K562 (cell line): Measurements from ENCODE around the gene NCF2. TPM values are rescaled to one million over a fixed set of nuclear protein-coding genes. Genes with fewer than 3 reads are reported as not detected.

Experiments used
- AFF4 ChIP-seq: sonication (generic); formaldehyde crosslinking; IDR thresholded peaks from 2 replicates; pipeline ENCODE4 v1.8.0; 2023; ENCODE audit warnings: mild to moderate bottlenecking, missing genetic modification reagents
- ARID3A ChIP-seq: IDR thresholded peaks from 2 replicates; pipeline ENCODE4 v1.6.1; 2012; ENCODE audit warnings: low read depth, low read length, improper control_type of control experiment, borderline replicate concordance
- BACH1 ChIP-seq: fragments of 200-800 bp; sonication (Bioruptor generic); IDR thresholded peaks from 2 replicates; pipeline ENCODE4 v1.6.1; 2016; ENCODE audit warnings: missing genetic modification characterization, missing compliant biosample characterization
- BRD9 ChIP-seq: fragments of 450-650 bp; IDR thresholded peaks from 2 replicates; pipeline ENCODE4 v1.6.1; 2018; ENCODE audit warnings: low read depth; ENCODE audit not compliant: partially characterized antibody
- ILF3 ChIP-seq: fragments of 450-650 bp; IDR thresholded peaks from 2 replicates; pipeline ENCODE4 v1.6.1; 2018; ENCODE audit warnings: antibody characterized with exemption, mild to moderate bottlenecking, moderate library complexity, borderline replicate concordance
- MNT ChIP-seq, 2 experiments: fragments of 450-650 bp; conservative IDR thresholded peaks; 2 replicates each; pipeline ENCODE4 v1.6.1; 2017; ENCODE audit warnings: mild to moderate bottlenecking in 2 of 2, moderate library complexity in 2 of 2
- MTA3 ChIP-seq: fragments of 450-650 bp; formaldehyde crosslinking; IDR thresholded peaks from 2 replicates; pipeline ENCODE4 v1.6.1; 2017; ENCODE audit warnings: mild to moderate bottlenecking, borderline replicate concordance
- MYC ChIP-seq, 2 experiments: fragments of 250-450 bp in 1 of 2; sonication (Bioruptor Pico) in 1 of 2; IDR thresholded peaks; 2 replicates each; pipeline versions ENCODE4 v1.5.1 to v1.6.1; 2012 to 2021; ENCODE audit warnings: low read depth in 2 of 2, borderline replicate concordance in 1 of 2, improper control_type of control experiment in 1 of 2, low read length in 1 of 2, mild to moderate bottlenecking in 1 of 2, moderate library complexity in 1 of 2
- NUFIP1 ChIP-seq: fragments of 450-650 bp; IDR thresholded peaks from 2 replicates; pipeline ENCODE4 v1.6.1; 2018; ENCODE audit not compliant: partially characterized antibody
- PKNOX1 ChIP-seq: fragments of 450-650 bp; IDR thresholded peaks from 2 replicates; pipeline ENCODE4 v1.6.1; 2016
- PTRF ChIP-seq: fragments of 450-650 bp; IDR thresholded peaks from 2 replicates; pipeline ENCODE4 v1.6.1; 2016; ENCODE audit warnings: mild to moderate bottlenecking, missing genetic modification characterization, missing compliant biosample characterization
- SAFB2 ChIP-seq: fragments of 200-400 bp; formaldehyde crosslinking; IDR thresholded peaks from 2 replicates; pipeline ENCODE4 v1.6.1; 2018; ENCODE audit warnings: borderline replicate concordance, low read length, low read depth, moderate library complexity; ENCODE audit not compliant: severe bottlenecking
- SNAPC5 ChIP-seq: fragments of 250-450 bp; sonication (Bioruptor Pico); IDR thresholded peaks from 2 replicates; pipeline ENCODE4 v1.8.0; 2021; ENCODE audit warnings: moderate library complexity, mild to moderate bottlenecking, inconsistent platforms
- SP2 ChIP-seq: IDR thresholded peaks from 2 replicates; pipeline ENCODE4 v1.6.1; 2011; ENCODE audit warnings: mild to moderate bottlenecking, low read depth, low read length, moderate library complexity; ENCODE audit not compliant: poor library complexity, severe bottlenecking; ENCODE audit errors: extremely low read depth
- TBL1XR1 ChIP-seq, 2 experiments: IDR thresholded peaks; 2 replicates each; pipeline ENCODE4 v1.6.1; 2012; ENCODE audit warnings: improper control_type of control experiment in 2 of 2, low read length in 2 of 2, mild to moderate bottlenecking in 1 of 2
- XRCC3 ChIP-seq: fragments of 450-650 bp; IDR thresholded peaks from 2 replicates; pipeline ENCODE4 v1.6.1; 2017; ENCODE audit warnings: mild to moderate bottlenecking, moderate library complexity
- ZFP36 ChIP-seq: fragments of 150-350 bp; IDR thresholded peaks from 2 replicates; pipeline ENCODE4 v1.6.1; 2018; ENCODE audit warnings: low read length, low read depth; ENCODE audit not compliant: partially characterized antibody
- polyA plus RNA-seq, 8 experiments: library from polyadenylated mRNA; depleted of rRNA in 4 of 8; stranded (reverse) in 5 of 8; unstranded in 3 of 8; fragments of >200 nt; fragmentation: Nextera tagmentation in 2 of 8; fragmentation: Illumina TruSeq in 1 of 8; extraction: Ambion mirVana in 2 of 8; extraction: Trizol in 1 of 8; gene quantifications; 2 replicates each; pipeline versions ENCODE4 v1.2.1 to v1.2.3, GENCODE V29; 2011 to 2014; ENCODE audit warnings: inconsistent platforms in 1 of 8, missing spikeins in 1 of 8
- total RNA-seq, 7 experiments: library from RNA; depleted of rRNA in 6 of 7; stranded (reverse); fragments of >200 nt in 6 of 7; fragmentation: Illumina TruSeq in 2 of 7; extraction: Trizol in 2 of 7; gene quantifications; 2 replicates each; pipeline versions ENCODE4 v1.2.1 to v1.2.3, GENCODE V29; 2011 to 2021; ENCODE audit warnings: low replicate concordance in 1 of 7

Gene NCF2
- total and polyA plus RNA-seq, 9 of the 15 experiments (the other 6 are each of a cell fraction or from before 2014, with no cell fraction given): 0.07 to 0.54 (median 0.16) TPM; not detected in 3

- TF ChIP-seq PTRF (tag): no peak
- TF ChIP-seq BRD9: peak; percentile 55
- TF ChIP-seq ILF3: 0 out of 2 replicates have a peak, but pooled peaks have one; percentile 33
- no peak for TF ChIP-seq AFF4 (CRISPR knock-in tag)
- no peak for TF ChIP-seq NUFIP1
- 0 out of 2 replicates have a peak, but pooled peaks have one; percentile 20 for TF ChIP-seq MYC (IDR thresholded peaks at IDR 0.05; ENCODE audit: low read depth, low read length)
- TF ChIP-seq MYC (CRISPR knock-in tag; IDR thresholded peaks at IDR 0.05; ENCODE audit: borderline replicate concordance, low read depth): no peak
- TF ChIP-seq XRCC3: no peak
- no peak for TF ChIP-seq SP2
- TF ChIP-seq SAFB2: no peak
- no peak for TF ChIP-seq SNAPC5 (CRISPR knock-in tag)
- TF ChIP-seq ARID3A: 0 out of 2 replicates have a peak, but pooled peaks have one; percentile 60
- TF ChIP-seq PKNOX1: peak; percentile 49
- no peak for TF ChIP-seq TBL1XR1 (IDR thresholded peaks at IDR 0.05; ENCODE audit: low read length in 2 of 2)
- peak; percentile 36; the same call in 1 of the 2 replicates for TF ChIP-seq MTA3
- peak; percentile 56 for TF ChIP-seq ZFP36
- TF ChIP-seq MNT (conservative IDR thresholded peaks at IDR 0.05): peak in 1 of 2 experiments; percentile 22; a peak in 1 of 4 replicates
- TF ChIP-seq BACH1 (tag): peak; percentile 55; the same call in 1 of the 2 replicates
Observed at GRCh38 chr1:183633676-183634343, 43.6 kb upstream of the NCF2 start (continued).
